Measurements from ENCODE around the gene NFATC2IP. TPM values are rescaled to one million over a fixed set of nuclear protein-coding genes. Genes with fewer than 3 reads are reported as not detected.
"Not testable (repeated sequence)": the region's sequence is repeated elsewhere in the genome, so short reads cannot be mapped to it uniquely, and the experiment has no call there.

NFATC2IP gene
- total and polyA plus RNA-seq, 2 of the 8 experiments (the other 6 are each of a cell fraction or from before 2014, with no cell fraction given) = 54.4 to 71.5 TPM

GRCh38 chr16:28926284-28926683, 24.5 kb upstream of the NFATC2IP start:
- H2BK5ac ChIP-seq (ENCODE audit: low read depth, low read length); H4K5ac ChIP-seq (ENCODE audit: insufficient read length, low read depth, low read length); H3K56ac ChIP-seq (replicated peaks; ENCODE audit: insufficient read length, low read depth, low read length); H3K4ac ChIP-seq (replicated peaks; ENCODE audit: insufficient read length, low read depth, low read length); H3K36me3 ChIP-seq (ENCODE audit: control insufficient read depth in 2 of 4, insufficient read depth in 4 of 4, low read length in 3 of 4); H4K8ac ChIP-seq (ENCODE audit: extremely low read depth, insufficient read depth, low read length); H2BK20ac ChIP-seq (ENCODE audit: low read length); H3K18ac ChIP-seq (ENCODE audit: extremely low read depth, low read length); H2BK120ac ChIP-seq (replicated peaks; ENCODE audit: low read depth, low read length); H4K91ac ChIP-seq (replicated peaks; ENCODE audit: insufficient read length, low read length); H3K79me1 ChIP-seq (ENCODE audit: low read depth, low read length); H3K79me2 ChIP-seq (ENCODE audit: control insufficient read depth in 1 of 2, insufficient read depth in 2 of 2, low read length in 2 of 2); H2BK12ac ChIP-seq (ENCODE audit: low read depth, low read length); H3K9ac ChIP-seq (replicated peaks in 1 of 4; ENCODE audit: extremely low read depth in 1 of 4, low read depth in 3 of 4, low read length in 3 of 4); H3K9me3 ChIP-seq (ENCODE audit: insufficient read depth in 2 of 2, low read depth in 1 of 2, low read length in 1 of 2); H2BK15ac ChIP-seq (ENCODE audit: low read length); H4K20me1 ChIP-seq (replicated peaks in 1 of 2; ENCODE audit: control insufficient read depth in 1 of 2, insufficient read depth in 2 of 2, low read length in 2 of 2); H2AK5ac ChIP-seq (ENCODE audit: low read depth, low read length); H3K27ac ChIP-seq (ENCODE audit: low read depth, low read length); FAIRE-seq; H3K23ac ChIP-seq (ENCODE audit: insufficient read length); H3K27me3 ChIP-seq (replicated peaks in 1 of 4; ENCODE audit: control insufficient read depth in 3 of 4, extremely low read depth in 1 of 4, insufficient read depth in 3 of 4, low read length in 3 of 4); H3K4me1 ChIP-seq (replicated peaks in 1 of 4; ENCODE audit: control insufficient read depth in 3 of 4, insufficient read depth in 4 of 4, low read length in 3 of 4); H3K14ac ChIP-seq (ENCODE audit: insufficient read length); H2AFZ ChIP-seq (ENCODE audit: low read length); DNase-seq (ENCODE audit: low read depth in 1 of 2, low spot score in 2 of 2): not testable (repeated sequence)
- H3K4me2 ChIP-seq (ENCODE audit: insufficient read depth in 1 of 2, low read depth in 2 of 2, low read length in 2 of 2) = peak overlapping the region; percentile 74 to 79; a peak in 2 of 4 replicates
- ChIA-PET CTCF (ENCODE audit: partially characterized antibody) (interaction anchor here (1.0 to 3.9 kb wide), 5 partner anchors 10 to 79 kb away, joined by 3 to 31 read pairs (median 6); partner anchors contain the start of gene TUFM), POLR2A (ENCODE audit: partially characterized antibody) (interaction anchor here (1.3 to 3.7 kb wide), 6 partner anchors 10 to 103 kb away, joined by 4 to 23 read pairs (median 5); partner anchors contain the start of genes ATXN2L and SH2B1)
- TF ChIP-seq KDM1A (IDR thresholded peaks at IDR 0.05; ENCODE audit: borderline replicate concordance, low read length) = 0 out of 2 replicates have a peak, but pooled peaks have one; percentile 46
- 77% methylated on average over 2 of the region's 2 CpGs; no CpG with 5 or more reads in 1 of the 2 experiments for WGBS, 2 experiments (ENCODE audit: extremely low coverage in 1 of 2, insufficient coverage in 1 of 2, insufficient read length in 1 of 2, insufficient replicate concordance in 2 of 2, low coverage in 1 of 2, low lambda C conversion rate in 2 of 2, missing lambda C conversion rate in 1 of 2)
- H3K4me3 ChIP-seq (ENCODE audit: extremely low read depth in 1 of 4, insufficient read depth in 2 of 4, low read depth in 3 of 4, low read length in 4 of 4) = peak overlapping the region; percentile 74 to 84 (median 79); a peak in 5 of 8 replicates
- H3K23me2 ChIP-seq (ENCODE audit: low read depth, low read length) = peaks cover 13% of the 10 kb centered on the region

All from H1 (cell line).